ENCODE data around the gene SPP2.

Gene SPP2, protein sequence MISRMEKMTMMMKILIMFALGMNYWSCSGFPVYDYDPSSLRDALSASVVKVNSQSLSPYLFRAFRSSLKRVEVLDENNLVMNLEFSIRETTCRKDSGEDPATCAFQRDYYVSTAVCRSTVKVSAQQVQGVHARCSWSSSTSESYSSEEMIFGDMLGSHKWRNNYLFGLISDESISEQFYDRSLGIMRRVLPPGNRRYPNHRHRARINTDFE

DNA sequence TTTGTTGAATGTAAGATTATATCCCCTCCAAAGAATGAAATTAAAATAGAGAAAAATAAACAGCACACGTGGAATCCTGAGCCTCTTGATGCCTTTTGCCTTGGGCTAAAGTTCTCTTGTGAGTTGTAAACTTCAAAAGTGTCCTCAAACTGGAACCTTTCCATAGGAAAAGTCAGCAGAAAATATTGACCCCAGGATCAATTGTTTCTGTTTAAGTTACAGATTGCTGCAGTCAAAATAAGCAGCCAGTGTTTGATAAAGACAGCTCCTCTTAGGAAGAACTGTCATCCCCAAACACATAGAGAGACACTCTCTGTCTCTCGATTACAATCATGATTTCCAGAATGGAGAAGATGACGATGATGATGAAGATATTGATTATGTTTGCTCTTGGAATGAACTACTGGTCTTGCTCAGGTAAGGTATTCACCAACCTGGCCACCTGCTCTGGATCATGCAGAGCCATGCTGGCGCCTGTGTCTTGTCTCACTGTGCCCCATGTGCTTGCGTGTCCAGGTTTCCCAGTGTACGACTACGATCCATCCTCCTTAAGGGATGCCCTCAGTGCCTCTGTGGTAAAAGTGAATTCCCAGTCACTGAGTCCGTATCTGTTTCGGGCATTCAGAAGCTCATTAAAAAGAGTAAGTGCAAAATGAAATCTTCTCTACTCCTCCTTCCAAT is at the start of gene SPP2:
SPP2 (plus strand) TSS at position 248 of the 681 bp plus-strand sequence; CDS start at position 333, 85 bp downstream.
- DNase-seq = no peak

DNA sequence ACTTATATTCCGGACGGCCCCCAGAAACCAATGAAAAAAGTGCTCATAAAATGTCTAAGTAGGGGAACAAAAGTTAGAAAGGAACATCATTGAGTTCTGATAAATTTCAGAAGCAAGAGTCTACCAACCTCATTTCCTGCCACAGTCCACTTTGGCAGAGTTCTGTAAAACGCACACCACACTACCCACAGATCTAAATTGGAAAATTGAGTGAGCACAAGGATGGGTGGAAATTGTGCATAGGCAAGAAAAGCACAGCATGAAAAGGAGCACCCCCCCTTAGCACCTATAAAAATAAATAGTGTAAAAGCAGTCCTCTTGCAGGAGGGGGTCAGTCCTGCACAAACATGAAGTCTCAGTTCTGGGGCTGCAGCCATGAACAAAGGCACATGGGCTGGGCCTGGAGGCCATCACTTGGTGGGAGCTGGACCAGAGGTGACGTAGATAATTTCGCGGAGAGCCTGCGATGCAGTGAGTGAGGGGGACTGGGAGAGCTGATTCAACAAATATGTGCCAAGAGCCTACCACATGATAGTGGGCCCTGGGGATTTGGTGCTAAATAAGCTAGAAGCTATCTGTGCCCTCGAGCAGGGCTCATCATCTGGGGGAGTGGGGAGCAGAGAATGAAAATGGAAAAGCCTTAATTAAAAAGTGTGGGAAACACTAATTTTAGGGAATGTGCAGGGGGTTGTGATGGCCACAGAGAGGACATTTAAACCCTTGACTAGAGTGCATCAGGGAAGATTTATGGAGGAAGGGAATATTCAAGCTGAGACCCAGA is 48.9 kb upstream of the SPP2 start:
- no peak for DNase-seq

GRCh38 chr2:234002281-234002680 is 48.2 kb upstream of the SPP2 start:
- no peak for DNase-seq

GRCh38 chr2:234003972-234004617 is 46.4 kb upstream of the SPP2 start:
- DNase-seq = no peak

- no peak for DNase-seq
These were observed 45.4 kb upstream of the SPP2 start for GRCh38 chr2:234005126-234005525.

- no peak for DNase-seq
These were observed 44.0 kb upstream of the SPP2 start for GRCh38 chr2:234006501-234006900.

DNA sequence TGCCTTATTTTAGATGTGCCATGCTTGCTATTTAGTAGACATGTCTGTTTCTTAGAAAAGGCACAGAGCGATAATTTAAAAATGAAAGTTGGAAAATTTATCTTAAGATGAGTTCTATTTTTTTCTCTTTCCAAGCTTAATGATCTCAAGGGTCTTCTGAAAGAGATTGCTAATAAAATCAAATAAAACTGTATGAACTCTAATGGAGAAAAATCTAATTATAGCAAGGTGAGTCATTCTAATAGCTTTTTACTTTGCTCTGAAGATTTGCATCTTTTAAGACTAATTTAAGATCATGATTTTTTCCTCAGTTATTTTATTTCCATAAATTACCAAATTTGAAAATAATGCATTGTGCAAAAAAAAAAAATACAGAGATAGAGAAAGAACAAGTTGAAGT is 36.1 kb upstream of the SPP2 start:
- DNase-seq = no peak

- no peak for DNase-seq
These were observed 34.6 kb upstream of the SPP2 start for GRCh38 chr2:234015861-234016260.

DNA sequence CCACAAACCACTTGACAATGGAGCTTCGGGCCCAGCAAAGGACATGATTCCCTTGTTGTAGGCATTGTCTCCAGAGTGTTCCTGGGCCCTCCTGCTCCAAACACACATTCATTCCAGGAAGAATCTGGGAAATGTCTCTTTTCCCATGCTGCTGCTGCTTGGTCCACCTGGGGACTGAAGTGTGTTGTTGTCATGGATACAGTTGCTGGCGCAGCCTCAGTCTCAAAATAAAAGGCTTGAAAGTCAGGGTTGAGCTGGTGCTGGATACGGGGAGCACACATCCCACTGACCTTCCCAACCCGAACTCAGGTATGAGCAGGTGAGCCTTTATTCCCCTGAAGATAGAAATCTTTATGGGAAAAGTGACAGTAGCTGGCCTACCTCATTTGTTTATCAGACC is 30.6 kb upstream of the SPP2 start:
- DNase-seq = no peak

- no peak for DNase-seq
These were observed 30.2 kb upstream of the SPP2 start for GRCh38 chr2:234020332-234020731.

GRCh38 chr2:234022424-234022823 is 28.1 kb upstream of the SPP2 start:
- DNase-seq = no peak

DNA sequence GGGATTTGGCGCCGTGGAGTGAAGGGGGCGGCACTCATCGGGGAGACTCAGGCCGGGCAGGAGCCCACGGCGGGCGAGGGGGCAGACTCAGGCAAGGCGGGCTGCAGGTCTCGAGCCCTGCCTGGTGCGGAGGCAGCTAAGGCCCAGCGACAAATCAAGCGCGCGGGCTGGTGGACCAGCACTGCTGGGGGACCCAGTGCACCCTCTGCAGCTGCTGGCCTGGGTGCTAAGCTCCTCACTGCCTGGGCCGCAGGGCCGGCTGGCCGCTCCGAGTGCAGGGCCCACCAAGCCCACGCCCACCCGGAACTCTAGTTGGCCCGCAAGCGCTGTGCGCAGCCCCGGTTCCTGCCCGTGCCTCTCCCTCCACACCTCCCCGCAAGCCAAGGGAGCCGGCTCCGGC is 26.2 kb upstream of the SPP2 start:
- no peak for DNase-seq

DNA sequence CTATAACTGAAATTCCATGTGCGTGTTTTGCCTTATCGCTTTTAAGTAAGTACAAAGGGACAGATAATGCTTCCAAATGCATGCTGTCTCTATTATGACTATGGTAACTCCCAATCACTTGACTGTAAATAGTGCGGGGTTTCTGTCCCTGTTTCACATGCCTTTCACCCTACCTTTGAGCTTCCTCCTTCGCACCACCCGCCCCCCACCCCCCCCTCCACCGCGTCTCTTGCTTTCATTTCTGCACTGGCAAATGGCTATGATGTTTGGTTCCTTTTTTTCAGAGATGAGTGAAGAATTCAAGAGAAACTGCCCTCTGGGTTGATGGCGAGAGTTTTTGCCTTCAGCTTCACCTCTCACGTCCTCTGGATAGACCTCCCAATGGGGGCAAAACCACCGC is 25.0 kb upstream of the SPP2 start:
- DNase-seq = no peak

DNA sequence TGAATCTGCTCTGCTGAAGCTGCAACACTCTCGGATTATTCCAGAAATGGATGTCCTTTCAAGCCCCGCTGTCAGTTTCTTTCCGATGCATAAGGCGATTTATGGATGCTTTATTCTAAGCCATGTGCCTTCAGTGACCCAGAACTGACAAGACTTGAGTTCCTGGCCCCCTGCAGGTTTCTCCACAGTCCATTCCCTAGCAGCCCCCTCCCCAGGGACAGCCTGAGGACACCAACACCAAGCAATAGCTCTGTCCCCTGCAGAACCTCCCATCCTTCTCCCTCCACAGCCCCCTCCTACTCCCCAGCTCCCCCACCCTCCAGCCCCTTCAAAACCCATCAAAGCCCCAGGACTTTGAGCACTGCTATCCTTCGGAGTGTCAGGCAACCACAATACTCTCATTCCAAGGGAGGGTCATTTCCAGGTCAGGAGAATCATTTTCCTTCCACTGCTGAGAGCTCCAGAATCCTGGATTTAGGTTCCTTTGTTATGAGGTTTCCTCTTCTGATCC is 24.6 kb upstream of the SPP2 start:
- DNase-seq = no peak

- DNase-seq = no peak
These were observed 23.7 kb upstream of the SPP2 start for GRCh38 chr2:234026693-234027254.

GRCh38 chr2:234027641-234028040 is 22.9 kb upstream of the SPP2 start:
- no peak for DNase-seq

DNA sequence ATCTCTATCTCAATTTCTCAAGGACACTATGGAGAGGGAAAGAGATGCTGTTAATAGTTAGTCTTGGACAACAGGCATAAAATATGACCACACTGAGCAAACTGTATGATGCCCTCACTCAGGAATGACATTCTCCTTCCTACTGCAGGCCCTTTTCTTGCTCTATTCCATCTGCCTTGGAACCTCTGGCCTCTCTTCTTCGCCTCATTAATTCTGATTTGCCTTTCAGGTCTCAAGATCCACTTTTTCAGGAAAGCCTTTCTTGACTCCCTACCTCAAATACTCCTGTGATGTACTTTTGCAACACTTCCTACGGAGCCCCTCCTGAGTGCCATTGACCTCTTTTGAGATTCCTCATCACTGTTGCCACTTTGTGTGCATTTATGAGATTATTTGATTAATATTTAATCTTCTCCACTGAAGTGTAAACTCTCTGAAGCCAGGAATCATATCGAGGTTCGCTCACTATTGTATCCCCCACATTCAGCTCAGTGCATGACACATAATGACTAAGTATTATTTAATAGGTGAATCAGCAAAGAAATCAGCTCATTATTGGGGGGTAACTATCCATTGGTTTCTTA is 21.3 kb upstream of the SPP2 start:
- DNase-seq = no peak

DNA sequence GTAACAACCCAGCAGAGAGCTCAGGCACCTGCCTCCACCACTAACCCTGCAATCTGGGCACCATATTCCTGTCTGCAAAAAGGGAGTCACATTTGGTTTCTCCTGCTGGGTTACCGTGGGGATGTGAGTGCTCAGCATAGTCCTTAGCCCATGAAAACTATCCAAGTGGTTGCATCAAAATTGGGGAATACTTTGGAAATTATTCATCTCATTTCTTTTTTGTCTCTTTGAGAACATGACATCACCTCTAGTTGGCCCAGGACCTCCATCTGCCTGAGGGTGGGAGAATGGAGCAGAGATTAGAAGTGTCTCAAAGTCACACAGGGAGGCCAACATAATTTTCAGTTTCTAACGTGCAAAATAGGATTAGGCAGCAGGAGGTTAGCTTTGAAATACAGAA is 19.3 kb upstream of the SPP2 start:
- DNase-seq = no peak

- DNase-seq = no peak
These were observed 18.1 kb upstream of the SPP2 start for GRCh38 chr2:234032279-234032856.

DNA sequence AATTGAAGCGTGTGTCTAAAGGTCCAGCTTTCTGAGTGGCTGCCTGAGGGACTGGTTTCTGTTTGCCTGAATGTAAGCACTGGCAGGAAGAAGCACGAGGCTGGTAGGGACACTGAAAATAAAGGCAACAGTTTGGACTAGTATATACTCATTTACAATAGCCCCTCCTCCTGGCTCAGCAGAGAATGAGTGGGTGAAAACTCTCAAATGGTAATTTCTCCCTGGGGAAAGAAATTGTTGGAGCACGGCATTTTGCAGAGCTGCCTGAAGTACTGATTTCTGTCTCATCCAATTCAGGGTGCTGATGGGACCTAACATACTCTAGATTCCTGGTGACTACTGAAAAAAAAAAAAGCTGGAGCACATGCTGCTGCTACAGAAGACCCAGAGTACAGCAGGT is 17.3 kb upstream of the SPP2 start:
- DNase-seq = no peak

DNA sequence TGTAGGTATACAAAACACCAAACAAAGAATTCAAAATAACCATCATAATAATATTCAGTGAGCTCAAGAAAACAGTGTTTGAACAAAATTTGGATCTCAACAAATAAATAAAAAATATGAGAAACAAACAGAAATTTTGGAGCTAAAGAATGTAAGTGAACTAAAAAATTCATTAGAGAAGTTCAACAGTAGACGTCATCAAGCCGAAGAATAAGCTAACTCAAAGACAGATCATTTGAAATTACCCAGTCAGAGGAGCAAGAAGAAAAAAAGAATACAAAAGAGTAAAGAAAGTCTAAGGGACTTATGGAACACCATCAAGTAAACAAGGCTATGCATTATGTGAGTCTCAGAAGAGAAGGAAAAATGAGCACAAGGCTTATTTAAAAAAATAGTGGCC is 16.6 kb upstream of the SPP2 start:
- DNase-seq = no peak

DNA sequence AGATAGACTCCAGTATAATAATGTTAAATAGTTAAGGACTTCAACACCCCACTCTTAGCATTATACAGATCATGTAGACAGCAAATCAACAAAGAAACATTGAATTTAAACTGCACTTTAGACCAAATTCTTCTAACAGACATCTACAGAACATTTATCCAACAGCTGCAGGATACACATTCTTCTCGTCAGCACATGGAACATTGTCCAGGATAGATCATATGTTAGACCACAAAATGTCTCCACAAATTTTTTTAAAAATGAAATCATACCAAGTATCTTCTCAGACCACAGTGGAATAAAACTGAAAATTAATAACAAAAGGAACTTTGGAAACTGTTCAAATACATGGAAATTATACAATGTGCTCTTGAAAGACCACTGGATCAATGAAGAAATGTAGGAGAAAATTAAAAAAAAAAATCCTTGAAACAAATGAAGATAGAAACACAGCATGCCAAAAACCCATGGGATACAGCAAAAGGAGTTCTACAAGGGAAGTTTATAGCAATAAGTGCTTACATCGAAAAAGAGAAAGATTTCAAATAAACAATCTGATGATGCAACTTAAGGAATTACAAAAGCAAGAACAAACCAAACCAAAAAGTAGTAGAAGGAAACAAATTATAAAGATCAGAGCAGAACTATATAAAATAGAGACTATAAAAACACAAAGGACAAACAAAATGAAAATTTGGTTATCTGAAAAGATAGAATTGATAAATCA is 12.3 kb upstream of the SPP2 start:
- DNase-seq = no peak
